IgD-negative memory B cell (primary cell): ENCODE results near the gene XPO5. TPM values are rescaled to one million over a fixed set of nuclear protein-coding genes. Genes with fewer than 3 reads are reported as not detected.
"Not testable (repeated sequence)": the region's sequence is repeated elsewhere in the genome, so short reads cannot be mapped to it uniquely, and the experiment has no call there.

Experiments
- H3K27ac Mint-ChIP-seq, 3 donors: one replicate each; pipeline ENCODE4 v1.8.0; 2020 to 2022; ENCODE audit warnings: mild to moderate bottlenecking in 3 of 3, mixed read lengths in 3 of 3, moderate library complexity in 1 of 3
- H3K27me3 Mint-ChIP-seq: one replicate; pipeline ENCODE4 v1.8.0; 2021; ENCODE audit warnings: mixed read lengths
- H3K36me3 Mint-ChIP-seq: one replicate; pipeline ENCODE4 v1.8.0; 2020; ENCODE audit warnings: mild to moderate bottlenecking, mixed read lengths
- H3K4me1 Mint-ChIP-seq, 3 donors: one replicate each; pipeline ENCODE4 v1.8.0; 2020 to 2022; ENCODE audit warnings: mixed read lengths in 3 of 3, mild to moderate bottlenecking in 1 of 3
- H3K4me3 Mint-ChIP-seq, 4 donors: one replicate each; pipeline ENCODE4 v1.8.0; 2020 to 2022; ENCODE audit warnings: mild to moderate bottlenecking in 4 of 4, mixed read lengths in 4 of 4, moderate library complexity in 3 of 4
- H3K9me3 Mint-ChIP-seq, 3 donors: one replicate each; pipeline ENCODE4 v1.8.0; 2020 to 2021; ENCODE audit warnings: mixed read lengths in 3 of 3, mild to moderate bottlenecking in 1 of 3
- polyA plus RNA-seq: library from polyadenylated mRNA; unstranded; fragments of 300-500 nt; fragmentation: Illumina TruSeq; gene quantifications from one replicate; pipeline ENCODE4 v1.2.3, GENCODE V29; 2021

XPO5 gene
- polyA plus RNA-seq, 1 donor from 2014 or later = 7.7 TPM

- Mint-ChIP-seq H3K4me3 (no peak overlapping the region), H3K4me1 (peaks cover 11 to 13% (median 12%) of the 10 kb centered on the region in 3 donors), H3K27ac (peak overlapping the region in 2 of 3 donors; percentile 11 to 39), H3K36me3 (peaks cover 2% of the 10 kb centered on the region), H3K27me3 (no peaks in the 10 kb centered on the region), H3K9me3 (no peaks in the 10 kb centered on the region)
Observed at GRCh38 chr6:43608310-43608763, 32.5 kb upstream of the XPO5 start.

- Mint-ChIP-seq H3K4me3 (no peak overlapping the region), H3K36me3 (peaks cover 2% of the 10 kb centered on the region), H3K27ac (no peak overlapping the region), H3K9me3 (no peaks in the 10 kb centered on the region), H3K27me3 (no peaks in the 10 kb centered on the region), H3K4me1 (peaks cover 11 to 13% (median 12%) of the 10 kb centered on the region in 3 donors)
Observed at GRCh38 chr6:43606019-43606418, 30.2 kb upstream of the XPO5 start.

- Mint-ChIP-seq H3K9me3 (no peaks in the 10 kb centered on the region), H3K4me3 (no peak overlapping the region), H3K36me3 (peaks cover 2% of the 10 kb centered on the region), H3K4me1 (peaks cover 11 to 12% (median 11%) of the 10 kb centered on the region in 3 donors), H3K27ac (no peak overlapping the region), H3K27me3 (no peaks in the 10 kb centered on the region)
Observed at GRCh38 chr6:43604174-43604573, 28.3 kb upstream of the XPO5 start.

- Mint-ChIP-seq H3K4me3 (no peak overlapping the region), H3K27ac (peak overlapping the region in 1 of 3 donors; percentile 2), H3K27me3 (no peaks in the 10 kb centered on the region), H3K4me1 (no peaks in the 10 kb centered on the region), H3K9me3 (no peaks in the 10 kb centered on the region), H3K36me3 (no peaks in the 10 kb centered on the region)
Observed at GRCh38 chr6:43600595-43600994, 24.8 kb upstream of the XPO5 start.

- Mint-ChIP-seq H3K4me1 (peaks cover 0 to 2% (median 1%) of the 10 kb centered on the region in 3 donors), H3K27ac (no peak overlapping the region), H3K36me3 (no peaks in the 10 kb centered on the region), H3K9me3 (no peaks in the 10 kb centered on the region), H3K4me3 (no peak overlapping the region), H3K27me3 (no peaks in the 10 kb centered on the region)
Observed at GRCh38 chr6:43593938-43594337, 18.1 kb upstream of the XPO5 start.

- not testable (repeated sequence) for H3K9me3 Mint-ChIP-seq, H3K36me3 Mint-ChIP-seq, H3K4me3 Mint-ChIP-seq, H3K27me3 Mint-ChIP-seq, H3K4me1 Mint-ChIP-seq, H3K27ac Mint-ChIP-seq
Observed at GRCh38 chr6:43589564-43589963, 13.7 kb upstream of the XPO5 start.

GRCh38 chr6:43588194-43588593 is 12.4 kb upstream of the XPO5 start:
- Mint-ChIP-seq H3K4me3 (no peak overlapping the region), H3K4me1 (peaks cover 1 to 12% (median 2%) of the 10 kb centered on the region in 3 donors), H3K36me3 (peaks cover 8% of the 10 kb centered on the region), H3K27me3 (no peaks in the 10 kb centered on the region), H3K9me3 (no peaks in the 10 kb centered on the region), H3K27ac (no peak overlapping the region)

- Mint-ChIP-seq H3K9me3 (no peaks in the 10 kb centered on the region), H3K36me3 (peaks cover 10% of the 10 kb centered on the region), H3K4me1 (peaks cover 0 to 12% (median 1%) of the 10 kb centered on the region in 3 donors), H3K27me3 (no peaks in the 10 kb centered on the region), H3K4me3 (peak overlapping the region in 1 of 4 donors; percentile 60), H3K27ac (peak overlapping the region in 1 of 3 donors; percentile 96)
Observed at GRCh38 chr6:43584892-43585570, 9.2 kb upstream of the XPO5 start.

- H3K36me3 Mint-ChIP-seq = peaks cover 6% of the 10 kb centered on the region
- peak overlapping the region in 1 of 3 donors; percentile 31 for H3K27ac Mint-ChIP-seq
- H3K9me3 Mint-ChIP-seq = no peaks in the 10 kb centered on the region
- peaks cover 1% of the 10 kb centered on the region for H3K27me3 Mint-ChIP-seq
- no peak overlapping the region for H3K4me3 Mint-ChIP-seq
- peaks cover 12 to 26% (median 12%) of the 10 kb centered on the region in 3 donors for H3K4me1 Mint-ChIP-seq
Observed at GRCh38 chr6:43582911-43583310, 7.1 kb upstream of the XPO5 start.

GRCh38 chr6:43579171-43579570 is 3.3 kb upstream of the XPO5 start:
- peaks cover 1% of the 10 kb centered on the region for H3K27me3 Mint-ChIP-seq
- peak overlapping the region in 2 of 4 donors; percentile 78 to 93 for H3K4me3 Mint-ChIP-seq
- H3K36me3 Mint-ChIP-seq = peaks cover 4% of the 10 kb centered on the region
- H3K4me1 Mint-ChIP-seq = peaks cover 18 to 34% (median 25%) of the 10 kb centered on the region in 3 donors
- peak overlapping the region; percentile 15 to 86 (median 43) for H3K27ac Mint-ChIP-seq
- no peaks in the 10 kb centered on the region for H3K9me3 Mint-ChIP-seq

- H3K4me3 Mint-ChIP-seq = peak overlapping the region; percentile 78 to 96 (median 94)
- peaks cover 18 to 34% (median 25%) of the 10 kb centered on the region in 3 donors for H3K4me1 Mint-ChIP-seq
Observed at GRCh38 chr6:43578748-43579147, 2.9 kb upstream of the XPO5 start.

GRCh38 chr6:43575105-43575771 is 600 bp downstream of the XPO5 start:
- no peaks in the 10 kb centered on the region for H3K9me3 Mint-ChIP-seq
- peaks cover 4% of the 10 kb centered on the region for H3K36me3 Mint-ChIP-seq
- H3K4me3 Mint-ChIP-seq = peak overlapping the region; percentile 93 to 96 (median 95)
- H3K4me1 Mint-ChIP-seq = peaks cover 18 to 28% (median 26%) of the 10 kb centered on the region in 3 donors
- H3K27me3 Mint-ChIP-seq = peaks cover 1% of the 10 kb centered on the region
- peak overlapping the region in 2 of 3 donors; percentile 11 to 43 for H3K27ac Mint-ChIP-seq

More at GRCh38 chr6:43578748-43579147, 2.9 kb upstream of the XPO5 start:
- H3K27ac Mint-ChIP-seq = peak overlapping the region; percentile 15 to 86 (median 43)
- H3K27me3 Mint-ChIP-seq = peaks cover 1% of the 10 kb centered on the region
- H3K9me3 Mint-ChIP-seq = no peaks in the 10 kb centered on the region
- H3K36me3 Mint-ChIP-seq = peaks cover 4% of the 10 kb centered on the region

- Mint-ChIP-seq H3K36me3 (peaks cover 8% of the 10 kb centered on the region), H3K9me3 (no peaks in the 10 kb centered on the region), H3K27me3 (no peaks in the 10 kb centered on the region), H3K4me1 (peaks cover 2 to 8% (median 7%) of the 10 kb centered on the region in 3 donors), H3K27ac (peak overlapping the region in 1 of 3 donors; percentile 12), H3K4me3 (peak overlapping the region in 1 of 4 donors; percentile 13)
Observed at GRCh38 chr6:43572015-43572414, 3.8 kb downstream of the XPO5 start.

GRCh38 chr6:43570876-43571441 is 4.9 kb downstream of the XPO5 start:
- Mint-ChIP-seq H3K4me1 (peaks cover 2 to 8% (median 7%) of the 10 kb centered on the region in 3 donors), H3K4me3 (peak overlapping the region in 1 of 4 donors; percentile 73), H3K27ac (no peak overlapping the region), H3K36me3 (peaks cover 8% of the 10 kb centered on the region), H3K9me3 (no peaks in the 10 kb centered on the region), H3K27me3 (no peaks in the 10 kb centered on the region)

GRCh38 chr6:43559328-43559727 is 16.5 kb downstream of the XPO5 start:
- Mint-ChIP-seq H3K9me3 (no peaks in the 10 kb centered on the region), H3K27ac (no peak overlapping the region), H3K36me3 (peaks cover 12% of the 10 kb centered on the region)

More at GRCh38 chr6:43559328-43559727, 16.5 kb downstream of the XPO5 start:
- Mint-ChIP-seq H3K27me3 (no peaks in the 10 kb centered on the region), H3K4me3 (peak overlapping the region in 1 of 4 donors; percentile 22), H3K4me1 (no peaks in the 10 kb centered on the region)
